GM19372 (cell line): ENCODE results near the gene RPS6KA3.
A peak's percentile ranks its signal among the peaks of the same experiment; 100 is the strongest.
"Not testable (repeated sequence)": the region's sequence is repeated elsewhere in the genome, so short reads cannot be mapped to it uniquely, and the experiment has no call there.

Experiments
- ATAC-seq: cut with Tn5 transposase; IDR thresholded peaks from one replicate; pipeline ENCODE4 v1.9.1; 2021; ENCODE audit warnings: mild to moderate bottlenecking, low read depth, moderate library complexity; ENCODE audit not compliant: unreplicated experiment

The RPS6KA3 gene

GRCh38 chrX:20224814-20225487 lies 41.8 kb downstream of the RPS6KA3 start:
- ATAC-seq: peak; percentile 87

DNA sequence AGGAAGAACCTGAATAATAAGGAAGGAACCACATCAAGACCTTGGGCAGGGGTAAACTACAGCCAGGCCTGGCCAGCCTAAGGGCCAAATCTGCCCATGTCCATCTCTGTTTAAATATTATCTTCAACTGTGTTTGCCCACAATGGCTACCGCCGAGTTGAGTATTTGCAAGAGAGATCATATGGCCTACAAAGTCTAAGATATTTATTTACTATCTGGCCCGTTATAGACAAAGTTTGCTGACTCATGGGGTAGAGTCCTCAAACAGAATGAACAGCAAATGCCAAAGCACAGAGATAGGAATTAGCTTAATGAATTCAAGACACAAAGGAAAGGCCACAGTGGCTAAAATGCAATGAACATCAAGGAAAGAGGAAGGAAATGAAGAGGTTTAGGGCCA lies 44.8 kb downstream of the RPS6KA3 start:
- ATAC-seq: no peak

DNA sequence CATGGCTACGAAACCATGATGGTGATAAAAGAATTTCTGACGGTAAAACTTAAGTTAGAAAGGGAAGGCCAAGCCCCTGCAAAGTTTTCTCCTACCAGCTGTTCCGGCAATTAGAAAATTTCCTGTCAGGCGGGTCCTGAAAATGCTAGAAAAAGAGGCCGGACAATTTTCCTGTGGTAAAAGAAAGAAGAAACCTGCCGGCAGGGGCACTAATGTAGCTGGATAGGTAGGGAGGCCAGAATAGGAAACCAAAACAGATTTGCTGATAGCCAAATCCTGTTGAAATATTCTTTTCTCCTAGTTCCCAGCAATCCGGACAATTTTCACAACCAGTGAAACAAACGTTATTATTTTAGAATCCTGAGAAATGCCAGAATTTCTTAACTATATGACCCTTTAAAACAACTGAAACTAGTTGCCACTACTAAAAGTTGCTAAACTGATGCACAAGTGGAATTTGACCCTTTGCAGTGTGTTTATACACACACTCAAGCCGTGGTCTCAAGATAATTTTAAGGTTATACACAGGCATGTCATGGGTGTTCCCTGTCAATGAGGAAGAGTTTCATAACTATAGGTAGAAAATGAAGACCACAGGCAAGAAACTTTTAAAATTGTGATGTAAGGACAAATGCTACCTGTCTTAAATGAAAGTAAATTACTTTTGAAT lies 47.7 kb downstream of the RPS6KA3 start:
- ATAC-seq: no peak

DNA sequence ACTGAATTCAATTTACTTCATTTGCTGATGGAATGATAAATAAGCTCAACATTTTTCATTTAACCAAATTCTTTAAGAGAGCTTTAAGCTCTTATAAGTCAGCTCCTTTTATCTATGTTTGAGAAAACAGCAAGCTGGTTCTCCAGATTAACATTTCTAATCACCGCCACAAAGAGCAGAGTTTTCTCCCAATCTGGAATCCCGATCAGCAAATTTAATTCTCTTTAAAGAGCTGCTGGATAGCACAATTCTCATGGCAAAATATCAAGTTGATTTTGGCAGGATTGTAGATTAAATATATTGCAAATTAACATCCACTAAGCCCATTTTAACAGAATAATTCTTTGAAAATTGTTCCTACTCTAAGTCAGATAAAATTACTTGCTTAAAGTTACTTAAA lies 48.8 kb downstream of the RPS6KA3 start:
- no peak for ATAC-seq

GRCh38 chrX:20217271-20217670 lies 49.4 kb downstream of the RPS6KA3 start:
- no peak for ATAC-seq

GRCh38 chrX:20215565-20215964 lies 51.1 kb downstream of the RPS6KA3 start:
- ATAC-seq: no peak

DNA sequence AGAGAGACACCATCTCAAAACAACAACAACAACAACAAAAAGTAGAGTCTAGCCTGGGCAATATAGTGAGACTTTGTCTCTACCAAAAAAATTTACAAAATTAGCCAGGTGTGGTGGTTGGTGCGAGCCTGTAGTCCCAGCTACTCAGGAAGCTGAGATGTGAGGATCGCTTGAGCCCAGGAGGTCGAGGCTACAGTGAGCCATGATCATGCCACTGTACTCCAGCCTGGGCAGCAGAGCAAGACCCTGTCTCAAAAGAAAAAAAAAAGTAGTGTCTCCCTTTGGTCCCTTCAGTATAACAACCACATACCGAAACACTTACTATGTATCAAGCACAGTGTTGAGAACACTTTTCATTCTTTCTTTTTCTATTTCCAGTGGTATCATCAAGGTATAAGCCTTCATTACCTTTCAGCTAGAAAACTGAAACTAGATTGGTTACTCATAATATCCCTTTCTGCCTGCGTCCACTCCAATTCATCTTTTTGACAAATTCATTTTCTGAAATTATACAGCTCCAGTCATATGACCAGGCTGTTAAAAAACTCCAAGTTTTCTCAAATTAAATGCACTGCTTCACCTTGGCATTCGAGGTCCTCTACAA lies 54.1 kb downstream of the RPS6KA3 start:
- ATAC-seq: peak; percentile 84

DNA sequence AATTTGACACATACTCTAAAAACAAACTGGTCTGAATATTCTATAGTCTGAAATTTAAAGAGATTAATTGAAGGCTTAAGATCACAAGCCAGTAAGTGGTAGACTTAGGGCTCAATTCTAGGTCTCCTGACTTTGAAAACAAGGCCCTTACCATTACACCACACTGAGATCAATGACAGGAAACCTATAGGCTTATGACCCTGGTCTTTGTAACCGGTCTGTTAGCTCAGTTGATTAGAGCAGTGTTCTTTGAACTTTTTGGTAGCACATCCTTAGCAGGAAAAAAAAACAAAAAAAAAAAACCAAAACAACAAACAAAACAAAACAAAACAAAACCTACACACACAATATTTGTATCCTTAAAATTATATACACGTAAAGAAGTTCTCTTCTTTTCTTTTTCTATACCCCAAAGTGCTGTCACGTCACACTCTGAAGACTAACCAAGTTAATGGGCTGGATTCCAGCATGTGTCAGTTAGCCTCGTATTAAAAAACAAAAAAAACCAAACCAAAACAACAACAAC lies 55.4 kb downstream of the RPS6KA3 start:
- no peak for ATAC-seq

DNA sequence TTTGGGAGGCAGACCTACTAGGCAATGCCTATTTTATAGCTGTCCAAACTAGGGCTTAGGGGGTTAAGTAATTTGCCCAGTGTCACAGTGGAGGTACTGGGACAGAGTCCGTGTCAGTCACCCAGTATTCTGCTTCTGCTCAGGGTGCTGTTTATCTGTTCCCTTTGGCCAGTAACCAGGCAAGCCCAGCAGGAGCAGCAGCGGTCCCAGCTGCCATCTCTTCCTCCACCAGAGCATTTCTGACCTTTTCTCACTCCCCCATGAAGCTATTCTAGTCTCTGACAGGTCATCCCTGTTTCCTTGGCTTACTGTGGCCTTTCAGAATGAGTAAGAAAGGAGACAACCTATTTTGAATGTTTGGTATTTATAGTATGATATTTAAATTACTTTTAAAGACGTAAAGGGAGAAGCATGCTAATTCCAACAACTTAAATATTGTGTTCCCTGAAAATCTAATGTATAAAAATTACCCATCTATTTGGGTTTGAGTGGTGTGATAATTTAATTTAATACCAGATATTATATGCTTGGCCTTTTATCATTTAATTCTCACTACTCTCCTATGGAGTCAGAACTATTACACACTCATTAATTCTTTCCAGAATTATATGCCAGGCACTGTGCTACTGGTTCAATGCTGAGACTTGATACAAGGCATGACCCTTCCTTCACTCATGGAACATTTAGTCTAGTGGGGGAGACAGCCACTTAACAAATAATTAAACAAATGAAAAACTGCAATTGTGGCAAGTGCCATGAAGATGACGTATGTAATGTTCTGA lies 60.6 kb downstream of the RPS6KA3 start:
- no peak for ATAC-seq

DNA sequence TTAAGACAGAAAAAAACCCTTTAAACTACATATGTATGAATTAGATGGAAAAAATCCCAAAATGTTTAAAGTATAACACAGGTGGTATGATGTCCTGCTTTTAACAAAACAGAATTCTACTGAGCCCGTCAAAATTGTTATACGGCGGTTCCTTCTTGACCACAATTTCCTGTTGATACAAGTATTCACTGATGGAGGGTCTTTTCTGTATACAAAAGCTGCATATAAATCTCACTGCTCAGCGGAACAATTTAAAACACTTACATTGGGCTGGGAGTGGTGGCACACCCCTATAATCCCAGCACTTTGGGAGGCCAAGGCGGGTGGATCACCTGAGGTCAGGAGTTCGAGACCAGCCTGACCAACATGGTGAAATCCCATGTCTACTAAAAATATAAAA lies 62.4 kb downstream of the RPS6KA3 start:
- no peak for ATAC-seq

GRCh38 chrX:20197641-20198210 lies 69.0 kb downstream of the RPS6KA3 start:
- ATAC-seq: no peak

DNA sequence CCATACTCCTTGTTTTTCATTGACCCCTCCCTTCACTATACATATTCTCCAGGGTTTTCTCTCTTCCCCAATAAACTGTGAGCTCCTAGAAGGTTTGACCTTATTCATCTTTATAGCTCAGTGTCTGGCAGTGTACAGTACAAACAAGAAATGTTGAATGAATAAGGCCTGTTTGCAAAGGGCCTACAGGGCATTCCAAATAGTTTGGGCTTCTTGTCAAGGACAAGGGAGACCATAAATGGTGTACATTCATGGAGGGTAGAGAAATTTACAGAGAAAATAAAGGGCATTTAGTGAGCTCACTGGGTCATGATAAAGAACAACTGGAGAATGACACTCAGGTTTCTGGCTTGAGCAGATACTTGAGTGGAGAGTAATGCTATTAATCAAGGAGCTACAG lies 77.5 kb downstream of the RPS6KA3 start:
- no peak for ATAC-seq

DNA sequence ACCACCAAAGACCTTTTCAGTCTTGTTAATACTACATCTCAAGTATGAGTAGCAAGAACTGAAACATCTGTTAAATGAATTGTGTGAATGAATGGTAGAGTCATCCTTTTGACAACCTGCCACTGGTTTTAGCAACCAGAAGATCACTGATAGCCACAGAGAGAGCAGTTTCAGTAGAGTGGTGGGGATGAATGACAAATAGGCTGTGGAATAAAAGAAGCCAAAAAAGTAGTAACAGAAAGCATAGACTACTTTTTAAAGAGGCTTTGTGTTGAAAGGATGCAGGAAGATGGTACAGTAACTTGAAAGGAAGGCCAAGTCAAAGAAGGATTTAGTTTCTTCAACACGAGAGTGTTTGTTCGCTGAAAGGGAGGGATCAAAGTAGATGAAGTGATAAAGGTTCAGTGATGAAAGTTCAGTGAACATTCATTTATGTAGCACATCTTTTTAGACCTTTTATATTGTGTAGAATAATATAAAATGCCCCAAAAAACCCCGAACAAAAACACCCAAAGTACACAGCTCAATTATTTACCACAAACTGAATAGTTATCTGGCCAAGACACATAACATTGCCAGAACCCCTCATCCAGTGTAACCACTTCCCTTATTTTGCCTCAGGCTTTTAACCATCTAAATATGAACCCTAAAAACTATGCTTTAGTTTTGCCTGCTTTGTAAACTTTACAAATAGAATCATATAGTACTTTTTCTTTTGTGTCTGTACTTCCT lies 84.9 kb downstream of the RPS6KA3 start:
- ATAC-seq: no peak

- ATAC-seq: no peak
Measured at GRCh38 chrX:20177093-20177492, 89.6 kb downstream of the RPS6KA3 start.

GRCh38 chrX:20173856-20174255 lies 92.9 kb downstream of the RPS6KA3 start:
- ATAC-seq: no peak

DNA sequence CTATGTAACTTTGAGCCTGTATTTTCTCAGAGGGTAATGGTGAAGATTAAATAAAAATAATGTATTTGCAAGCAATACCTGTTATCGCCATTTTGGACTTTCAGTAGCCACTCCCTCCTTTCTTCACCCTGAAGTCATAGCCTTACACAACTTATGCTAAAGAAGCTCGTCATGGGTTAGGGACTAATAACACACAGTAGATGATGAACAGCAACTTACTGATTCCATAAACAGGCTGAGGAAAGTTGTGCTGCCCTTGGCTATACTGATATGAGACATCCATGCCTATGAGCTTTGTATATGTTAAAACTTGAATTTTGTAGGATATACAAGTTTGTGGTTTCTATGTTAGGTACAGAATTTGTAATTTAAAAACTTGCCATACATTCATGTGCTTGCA lies 93.4 kb downstream of the RPS6KA3 start:
- no peak for ATAC-seq

DNA sequence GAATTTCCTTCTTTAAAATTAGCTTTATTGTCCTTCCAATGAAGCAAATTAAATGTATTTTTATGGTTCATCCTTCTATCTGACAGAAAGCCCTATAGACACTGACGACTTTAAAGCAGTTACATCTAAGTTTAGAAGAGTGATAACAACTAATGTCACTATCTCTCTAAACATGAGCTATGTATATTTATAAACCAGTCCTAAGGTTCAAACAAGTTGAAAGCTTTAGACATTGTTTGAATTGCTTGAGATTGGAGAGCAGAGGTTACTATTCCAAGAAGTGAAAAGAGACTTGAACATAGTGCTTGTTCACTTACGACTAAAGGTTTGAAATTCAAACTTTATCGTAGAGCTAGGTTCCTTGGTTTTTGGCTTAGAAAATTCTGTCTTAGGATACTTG lies 94.8 kb downstream of the RPS6KA3 start:
- ATAC-seq: no peak

- ATAC-seq: not testable (repeated sequence)
Measured at GRCh38 chrX:20162516-20162915, 104.2 kb downstream of the RPS6KA3 start.

DNA sequence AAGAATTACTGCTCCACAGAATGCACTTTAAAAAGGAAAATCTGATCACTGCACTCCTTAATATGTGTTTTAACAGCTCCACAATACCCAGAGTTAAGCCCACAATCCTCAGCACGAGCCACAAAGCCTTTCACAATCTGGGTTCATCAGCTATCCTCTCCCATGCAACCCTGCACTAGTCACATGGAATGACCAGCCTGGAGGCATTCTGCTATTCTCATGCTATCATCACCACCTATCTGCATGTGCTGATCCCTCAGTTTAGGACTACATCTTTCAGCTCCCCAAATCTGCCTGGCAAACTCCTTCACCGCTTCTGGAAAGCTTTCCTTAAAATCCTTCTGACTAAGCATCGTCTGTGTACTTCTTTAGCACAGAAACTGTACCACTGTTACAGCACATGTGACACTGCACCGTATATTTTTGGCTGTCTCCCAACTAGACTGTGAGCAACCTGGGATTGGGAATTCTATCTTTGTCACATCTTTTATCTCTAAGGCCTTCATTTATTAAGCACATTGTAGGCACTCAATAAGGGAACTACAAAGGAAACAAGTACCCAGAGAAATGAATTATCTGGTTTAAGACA lies 106.8 kb downstream of the RPS6KA3 start:
- no peak for ATAC-seq

DNA sequence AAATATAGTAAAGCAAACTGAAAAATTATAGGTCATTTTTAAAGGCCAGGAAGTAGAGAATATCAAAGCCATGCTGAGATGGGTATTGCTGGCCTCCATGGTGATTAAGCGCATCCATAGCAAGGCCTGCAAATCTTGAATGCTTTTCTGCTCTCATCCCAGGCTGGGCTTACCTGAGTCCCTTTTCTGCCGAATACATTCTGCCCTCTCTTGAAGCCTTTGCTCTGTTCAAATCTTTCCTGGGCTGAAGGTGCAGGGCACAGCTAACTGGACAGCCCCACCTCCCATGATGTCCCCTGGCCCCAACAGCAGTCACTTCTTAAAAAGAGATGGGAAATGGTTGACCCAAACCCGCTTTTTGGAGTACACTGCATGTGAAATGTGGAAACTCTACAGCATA lies 115.0 kb downstream of the RPS6KA3 start:
- ATAC-seq: no peak
